A549 (cell line): ENCODE measurements around the gene TBC1D14. TPM values are rescaled to one million over a fixed set of nuclear protein-coding genes. Genes with fewer than 3 reads are reported as not detected.

Experiments
- ATAC-seq, 2 experiments: fragments of 200-7000 bp in 1 of 2; fragments of >200 bp in 1 of 2; cut with Nextera tagmentation in 1 of 2; cut with Tn5 transposase in 1 of 2; 3 replicates each; pipeline versions ENCODE4 v1.8.0 to v1.9.1; 2018 to 2020; ENCODE audit warnings: mild to moderate bottlenecking in 1 of 2, moderate library complexity in 1 of 2
- CTCF ChIA-PET: fragments of 300-600 bp; sonication (Branson Sonifier 250); formaldehyde crosslinking; extraction: SDS; loops from one replicate; lab custom pipeline; 2021; ENCODE audit warnings: antibody characterized with exemption, inconsistent platforms; lab: Yijun Ruan, JAX
- POLR2A ChIA-PET: fragments of 350-600 bp; formaldehyde crosslinking; extraction: SDS; loops from one replicate; lab custom pipeline; 2021; ENCODE audit warnings: antibody characterized with exemption, inconsistent platforms; lab: Yijun Ruan, JAX
- DNase-seq, 2 experiments: peaks; one replicate each; pipeline versions ENCODE4 v3.0.0 to v3.0.0-alpha.2; 2011 to 2016; ENCODE audit warnings: low read depth in 1 of 2, low spot score in 1 of 2
- FAIRE-seq: peaks from 2 replicates; lab custom pipeline; 2011; peaks lifted over from hg19 to GRCh38; lab: Jason Lieb, UNC
- H3K27ac ChIP-seq, 2 experiments: fragments of >200 bp; sonication (Bioruptor Twin); formaldehyde crosslinking; 3 replicates each; pipeline ENCODE4 v1.5.1; 2016 to 2017
- H3K4me1 ChIP-seq: fragments of >200 bp; sonication (Bioruptor Twin); formaldehyde crosslinking; 3 replicates; pipeline ENCODE4 v1.6.1; 2016
- H3K4me2 ChIP-seq: fragments of >200 bp; sonication (Bioruptor Twin); formaldehyde crosslinking; 3 replicates; pipeline ENCODE4 v1.6.1; 2016
- H3K4me3 ChIP-seq: fragments of >200 bp; sonication (Bioruptor Twin); formaldehyde crosslinking; 3 replicates; pipeline ENCODE4 v1.5.1; 2016
- H3K9me3 ChIP-seq: fragments of >200 bp; sonication (Bioruptor Twin); formaldehyde crosslinking; 3 replicates; pipeline ENCODE4 v1.6.1; 2016
- CEBPB ChIP-seq, 2 experiments: fragments of >200 bp in 1 of 2; sonication (Bioruptor Twin) in 1 of 2; formaldehyde crosslinking in 1 of 2; IDR thresholded peaks; 2 replicates each; pipeline ENCODE4 v1.6.1; 2012 to 2016
- EHF ChIP-seq: fragments of 250-450 bp; sonication (Bioruptor Pico); IDR thresholded peaks from 2 replicates; pipeline ENCODE4 v1.5.0; 2020; ENCODE audit warnings: mild to moderate bottlenecking
- ELK1 ChIP-seq: fragments of 150-350 bp; IDR thresholded peaks from 2 replicates; pipeline ENCODE4 v1.6.1; 2014; ENCODE audit warnings: low read depth, mild to moderate bottlenecking, low read length
- FOSB ChIP-seq: fragments of 250-450 bp; sonication (Bioruptor Pico); IDR thresholded peaks from 2 replicates; pipeline ENCODE4 v1.5.0; 2020; ENCODE audit warnings: mild to moderate bottlenecking, moderate library complexity
- GATA3 ChIP-seq: IDR thresholded peaks from 2 replicates; pipeline ENCODE4 v1.6.1; 2012; ENCODE audit warnings: borderline replicate concordance
- HOXA7 ChIP-seq: fragments of 250-450 bp; sonication (Bioruptor Pico); IDR thresholded peaks from 2 replicates; pipeline ENCODE4 v1.5.0; 2020; ENCODE audit warnings: mild to moderate bottlenecking, moderate library complexity
- KDM1A ChIP-seq: fragments of 200-600 bp; sonication (generic); IDR thresholded peaks from 2 replicates; pipeline ENCODE4 v1.6.1; 2016; ENCODE audit warnings: low read depth, mild to moderate bottlenecking
- KDM5A ChIP-seq: fragments of 200-600 bp; sonication (generic); IDR thresholded peaks from 2 replicates; pipeline ENCODE4 v1.6.1; 2016; ENCODE audit warnings: antibody characterized with exemption, mild to moderate bottlenecking
- MAX ChIP-seq: IDR thresholded peaks from 2 replicates; pipeline ENCODE4 v1.6.1; 2012
- MYC ChIP-seq: IDR thresholded peaks from 2 replicates; pipeline ENCODE4 v1.6.1; 2012; ENCODE audit warnings: mild to moderate bottlenecking, inconsistent platforms, low read length, improper control_type of control experiment, borderline replicate concordance
- NR3C1 ChIP-seq: fragments of >200 bp; sonication (Bioruptor Twin); formaldehyde crosslinking; IDR thresholded peaks from 3 replicates; pipeline ENCODE4 v1.6.1; 2017
- RAD21 ChIP-seq, 2 experiments: fragments of >200 bp in 1 of 2; sonication (Bioruptor Twin) in 1 of 2; formaldehyde crosslinking in 1 of 2; IDR thresholded peaks in 1 of 2; conservative IDR thresholded peaks in 1 of 2; 2 replicates in 1 of 2; 3 replicates in 1 of 2; pipeline ENCODE4 v1.6.1; 2012 to 2018; ENCODE audit warnings: inconsistent platforms in 1 of 2
- RNF2 ChIP-seq: fragments of 200-600 bp; sonication (generic); IDR thresholded peaks from 2 replicates; pipeline ENCODE4 v1.6.1; 2016; ENCODE audit warnings: low read depth, mild to moderate bottlenecking, antibody characterized with exemption, moderate library complexity, borderline replicate concordance
- SREBF2 ChIP-seq: fragments of 450-650 bp; IDR thresholded peaks from 2 replicates; pipeline ENCODE4 v1.6.1; 2014; ENCODE audit warnings: mild to moderate bottlenecking, moderate library complexity
- TP53 ChIP-seq: fragments of 250-450 bp; sonication (Bioruptor Pico); IDR thresholded peaks from 2 replicates; pipeline ENCODE4 v1.5.0; 2021; ENCODE audit warnings: mild to moderate bottlenecking, moderate library complexity
- USF2 ChIP-seq: fragments of 450-650 bp; IDR thresholded peaks from 2 replicates; pipeline ENCODE4 v1.6.1; 2014; ENCODE audit warnings: antibody characterized with exemption
- ZC3H11A ChIP-seq: fragments of 450-650 bp; IDR thresholded peaks from 2 replicates; pipeline ENCODE4 v1.6.1; 2014; ENCODE audit warnings: antibody characterized with exemption, mild to moderate bottlenecking
- ZNF302 ChIP-seq: fragments of 250-450 bp; sonication (Bioruptor Pico); IDR thresholded peaks from 2 replicates; pipeline ENCODE4 v1.9.0; 2021; ENCODE audit warnings: inconsistent platforms, mild to moderate bottlenecking, moderate library complexity
- WGBS: methylation state at CpG from one replicate; pipeline ENCODE4 v1.1.6; 2017; ENCODE audit errors: missing lambda C conversion rate; 5-methylcytosine and 5-hydroxymethylcytosine counted together
- polyA plus RNA-seq, 4 experiments: library from polyadenylated mRNA; depleted of rRNA in 3 of 4; stranded (reverse); fragments of >200 nt; fragmentation: RNase III in 1 of 4; extraction: RNeasy Plus Mini Kit Qiagen cat#74134 plus additional on column Dnase treatment in 1 of 4; gene quantifications; 2 replicates in 3 of 4; 3 replicates in 1 of 4; pipeline ENCODE4 v1.2.3, GENCODE V29; 2011 to 2017
- TF ChIP-seq, protein P1 (sequence below): fragments of 200-600 bp; sonication (generic); IDR thresholded peaks from 2 replicates; pipeline ENCODE4 v1.6.1; 2016; ENCODE audit warnings: antibody characterized with exemption, mild to moderate bottlenecking, moderate library complexity

TBC1D14 gene
- polyA plus RNA-seq, 2 of the 4 experiments (the other 2 are of a cell fraction) = 30.2 to 39.0 TPM

GRCh38 chr4:6874981-6875380 is 34.6 kb upstream of the TBC1D14 start (continued):
- TF ChIP-seq, protein P1, sequence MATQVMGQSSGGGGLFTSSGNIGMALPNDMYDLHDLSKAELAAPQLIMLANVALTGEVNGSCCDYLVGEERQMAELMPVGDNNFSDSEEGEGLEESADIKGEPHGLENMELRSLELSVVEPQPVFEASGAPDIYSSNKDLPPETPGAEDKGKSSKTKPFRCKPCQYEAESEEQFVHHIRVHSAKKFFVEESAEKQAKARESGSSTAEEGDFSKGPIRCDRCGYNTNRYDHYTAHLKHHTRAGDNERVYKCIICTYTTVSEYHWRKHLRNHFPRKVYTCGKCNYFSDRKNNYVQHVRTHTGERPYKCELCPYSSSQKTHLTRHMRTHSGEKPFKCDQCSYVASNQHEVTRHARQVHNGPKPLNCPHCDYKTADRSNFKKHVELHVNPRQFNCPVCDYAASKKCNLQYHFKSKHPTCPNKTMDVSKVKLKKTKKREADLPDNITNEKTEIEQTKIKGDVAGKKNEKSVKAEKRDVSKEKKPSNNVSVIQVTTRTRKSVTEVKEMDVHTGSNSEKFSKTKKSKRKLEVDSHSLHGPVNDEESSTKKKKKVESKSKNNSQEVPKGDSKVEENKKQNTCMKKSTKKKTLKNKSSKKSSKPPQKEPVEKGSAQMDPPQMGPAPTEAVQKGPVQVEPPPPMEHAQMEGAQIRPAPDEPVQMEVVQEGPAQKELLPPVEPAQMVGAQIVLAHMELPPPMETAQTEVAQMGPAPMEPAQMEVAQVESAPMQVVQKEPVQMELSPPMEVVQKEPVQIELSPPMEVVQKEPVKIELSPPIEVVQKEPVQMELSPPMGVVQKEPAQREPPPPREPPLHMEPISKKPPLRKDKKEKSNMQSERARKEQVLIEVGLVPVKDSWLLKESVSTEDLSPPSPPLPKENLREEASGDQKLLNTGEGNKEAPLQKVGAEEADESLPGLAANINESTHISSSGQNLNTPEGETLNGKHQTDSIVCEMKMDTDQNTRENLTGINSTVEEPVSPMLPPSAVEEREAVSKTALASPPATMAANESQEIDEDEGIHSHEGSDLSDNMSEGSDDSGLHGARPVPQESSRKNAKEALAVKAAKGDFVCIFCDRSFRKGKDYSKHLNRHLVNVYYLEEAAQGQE = no peak
- TF ChIP-seq RNF2 = no peak
- no peak for TF ChIP-seq RAD21 (conservative IDR thresholded peaks at IDR 0.05 in 1 of 2, IDR thresholded peaks at IDR 0.05 in 1 of 2)

DNA sequence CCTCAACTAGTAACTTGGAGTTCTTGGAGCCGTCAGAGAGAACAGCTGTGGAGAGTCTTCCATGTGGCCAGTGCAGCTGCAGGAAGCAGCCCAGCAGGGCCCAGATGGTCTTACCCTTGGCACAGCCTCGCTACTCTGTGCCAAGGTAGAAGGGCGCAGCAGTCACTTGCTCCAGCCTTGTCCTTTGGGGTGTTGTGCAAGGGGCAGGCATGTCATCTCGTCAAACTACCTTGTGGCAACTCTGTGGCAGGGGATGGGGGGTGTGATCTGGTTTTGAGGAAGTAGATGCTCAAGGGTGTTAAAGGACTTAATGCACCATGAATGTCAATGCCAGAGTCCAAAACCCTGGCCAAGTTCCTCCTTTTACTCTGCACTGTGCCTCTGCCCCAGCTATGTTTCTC is 34.2 kb upstream of the TBC1D14 start:
- no peak for TF ChIP-seq KDM1A
- TF ChIP-seq, protein P1 = no peak
- no peak for TF ChIP-seq TP53 (CRISPR knock-in tag)
- TF ChIP-seq ZC3H11A = no peak
- TF ChIP-seq KDM5A = no peak
- TF ChIP-seq NR3C1 = no peak
- TF ChIP-seq USF2 = no peak
- TF ChIP-seq MYC = no peak
- no peak for TF ChIP-seq GATA3
- CTCF ChIA-PET = interaction anchor here (1.9 to 6.4 kb wide), 6 partner anchors 9 to 155 kb away, joined by 4 to 168 read pairs (median 17); partner anchors contain the start of gene BLOC1S4
- Histone ChIP-seq H3K9me3 (no peaks in the 10 kb centered on the region), H3K27ac (no peak overlapping the region), H3K4me3 (no peak overlapping the region), H3K4me1 (no peaks in the 10 kb centered on the region), H3K4me2 (no peak overlapping the region)
- POLR2A ChIA-PET = no interaction called here
- DNase-seq (no peak), ATAC-seq (no peak), FAIRE-seq (no peak)
- 90% methylated on average over 4 of the region's 4 CpGs for WGBS

- ChIA-PET CTCF (interaction anchor here (0.6 to 6.4 kb wide), 4 partner anchors 9 to 345 kb away, joined by 3 to 168 read pairs (median 4); partner anchors contain the start of gene BLOC1S4), POLR2A (no interaction called here)
- Histone ChIP-seq H3K4me2 (no peak overlapping the region), H3K27ac (no peak overlapping the region), H3K4me1 (no peaks in the 10 kb centered on the region), H3K9me3 (no peaks in the 10 kb centered on the region), H3K4me3 (no peak overlapping the region)
- DNase-seq (no peak), FAIRE-seq (no peak), ATAC-seq (no peak)
- WGBS = 97% methylated on average over 5 of the region's 5 CpGs
- TF ChIP-seq ELK1 (no peak), ZNF302 (CRISPR knock-in tag) (no peak), NR3C1 (no peak), FOSB (CRISPR knock-in tag) (no peak), SREBF2 (no peak), USF2 (no peak), HOXA7 (CRISPR knock-in tag) (no peak), CEBPB (IDR thresholded peaks at IDR 0.05) (no peak), EHF (CRISPR knock-in tag) (no peak), TP53 (CRISPR knock-in tag) (no peak), MAX (no peak)
Measured at GRCh38 chr4:6876440-6876839, 33.2 kb upstream of the TBC1D14 start.
